Measurements from ENCODE around the gene PSMC4. TPM values are rescaled to one million over a fixed set of nuclear protein-coding genes. Genes with fewer than 3 reads are reported as not detected.

PSMC4 gene
- polyA plus RNA-seq, 3 donors: 67.0 to 85.8 (median 79.6) TPM

- Histone ChIP-seq H3K36me3 (replicated peaks in 1 of 2; ENCODE audit: control insufficient read depth in 1 of 2, insufficient read depth in 2 of 2, low read length in 2 of 2) (peaks cover 34 to 40% of the 10 kb centered on the region in 2 donors), H3K4me3 (replicated peaks in 1 of 3; ENCODE audit: low read depth in 2 of 3, low read length in 3 of 3) (no peak overlapping the region), H3K27me3 (ENCODE audit: control insufficient read depth in 2 of 2, insufficient read depth in 2 of 2, low read length in 2 of 2) (no peaks in the 10 kb centered on the region), H3K4me2 (replicated peaks; ENCODE audit: extremely low read depth, low read length, poor library complexity, severe bottlenecking) (no peak overlapping the region), H3K4me1 (ENCODE audit: control insufficient read depth in 1 of 2, insufficient read depth in 2 of 2, low read length in 2 of 2) (no peaks in the 10 kb centered on the region), H3K9me3 (replicated peaks in 1 of 2; ENCODE audit: control insufficient read depth in 1 of 2, insufficient read depth in 1 of 2, low read length in 2 of 2) (peaks cover 0 to 2% of the 10 kb centered on the region in 2 donors), H4K20me1 (ENCODE audit: insufficient read depth, low read length) (no peaks in the 10 kb centered on the region), H2AFZ (ENCODE audit: insufficient read depth, low read depth, low read length, poor library complexity, severe bottlenecking) (no peak overlapping the region), H3K79me2 (ENCODE audit: insufficient read depth, low read length) (no peaks in the 10 kb centered on the region), H3K9ac (ENCODE audit: insufficient read depth, low read length, poor library complexity, severe bottlenecking) (no peak overlapping the region), H3K27ac (ENCODE audit: low read depth in 1 of 2, low read length in 2 of 2) (no peak overlapping the region)
- Mint-ChIP-seq H3K9me3 (peaks cover 4 to 19% (median 9%) of the 10 kb centered on the region in 7 donors), H3K4me1 (no peaks in the 10 kb centered on the region), H3K36me3 (peaks cover 41 to 42% of the 10 kb centered on the region in 2 donors), H3K4me3 (no peak overlapping the region), H3K27me3 (ENCODE audit: low read depth in 3 of 3) (no peaks in the 10 kb centered on the region), H3K27ac (peak overlapping the region in 1 of 7 donors; percentile 63)
- intact Hi-C loops (cut with micrococcal nuclease): no loop called here
- WGBS (ENCODE audit: insufficient coverage): no CpG with 5 or more reads among the region's 4 CpGs
- no peak for DNase-seq
- TF ChIP-seq CTCF (IDR thresholded peaks at IDR 0.05): no peak
Observed at GRCh38 chr19:40005691-40006272, 34.8 kb downstream of the PSMC4 start.

- no CpG with 5 or more reads among the region's 1 CpG for WGBS (ENCODE audit: insufficient coverage)
- Mint-ChIP-seq H3K36me3 (peaks cover 41 to 47% of the 10 kb centered on the region in 2 donors), H3K27me3 (ENCODE audit: low read depth in 3 of 3) (no peaks in the 10 kb centered on the region), H3K4me3 (no peak overlapping the region), H3K27ac (peak overlapping the region in 2 of 7 donors; percentile 56 to 63), H3K4me1 (no peaks in the 10 kb centered on the region), H3K9me3 (peaks cover 4 to 23% (median 12%) of the 10 kb centered on the region in 7 donors)
- intact Hi-C loops (cut with micrococcal nuclease): no loop called here
- no peak overlapping the region for H3K9ac ChIP-seq (ENCODE audit: insufficient read depth, low read length, poor library complexity, severe bottlenecking)
- H4K20me1 ChIP-seq (ENCODE audit: insufficient read depth, low read length): no peaks in the 10 kb centered on the region
- no peak overlapping the region for H3K4me3 ChIP-seq (replicated peaks in 1 of 3; ENCODE audit: low read depth in 2 of 3, low read length in 3 of 3)
- H3K27me3 ChIP-seq (ENCODE audit: control insufficient read depth in 2 of 2, insufficient read depth in 2 of 2, low read length in 2 of 2): no peaks in the 10 kb centered on the region
- no peak for TF ChIP-seq CTCF (IDR thresholded peaks at IDR 0.05)
- H3K27ac ChIP-seq (ENCODE audit: low read depth in 1 of 2, low read length in 2 of 2): no peak overlapping the region
- no peak overlapping the region for H3K4me2 ChIP-seq (replicated peaks; ENCODE audit: extremely low read depth, low read length, poor library complexity, severe bottlenecking)
- no peaks in the 10 kb centered on the region for H3K4me1 ChIP-seq (ENCODE audit: control insufficient read depth in 1 of 2, insufficient read depth in 2 of 2, low read length in 2 of 2)
- DNase-seq: no peak
- no peak overlapping the region for H2AFZ ChIP-seq (ENCODE audit: insufficient read depth, low read depth, low read length, poor library complexity, severe bottlenecking)
- H3K36me3 ChIP-seq (replicated peaks in 1 of 2; ENCODE audit: control insufficient read depth in 1 of 2, insufficient read depth in 2 of 2, low read length in 2 of 2): peaks cover 34 to 44% of the 10 kb centered on the region in 2 donors
- peaks cover 3 to 7% of the 10 kb centered on the region in 2 donors for H3K9me3 ChIP-seq (replicated peaks in 1 of 2; ENCODE audit: control insufficient read depth in 1 of 2, insufficient read depth in 1 of 2, low read length in 2 of 2)
- H3K79me2 ChIP-seq (ENCODE audit: insufficient read depth, low read length): no peaks in the 10 kb centered on the region
Observed at GRCh38 chr19:40006273-40006691, 35.3 kb downstream of the PSMC4 start.

Measured in CD14-positive monocyte (primary cell).